Astrocyte of the cerebellum (primary cell): ENCODE results near the gene XAB2.

Experiments used
- DNase-seq: peaks from one replicate; pipeline ENCODE4 v3.0.0-alpha.2; 2011; ENCODE audit warnings: low read depth
- H3K4me3 ChIP-seq: 2 replicates; pipeline ENCODE4 v1.5.1; 2011; ENCODE audit warnings: mild to moderate bottlenecking, low read depth, low read length, moderate library complexity
- CTCF ChIP-seq: IDR thresholded peaks from 2 replicates; pipeline ENCODE4 v1.5.1; 2012; ENCODE audit warnings: low read length, low read depth, moderate library complexity, mild to moderate bottlenecking; ENCODE audit errors: missing control alignments
- in situ Hi-C: cut with HindIII; loops from 2 replicates; pipeline ENCODE4 v1.10.0; 2017; ENCODE audit warnings: low sequenced_read_pairs

XAB2 gene

GRCh38 chr19:7652061-7652641, 22.8 kb upstream of the XAB2 start:
- in situ Hi-C loops, result no loop called here
- peak overlapping the region; percentile 23 for H3K4me3 ChIP-seq
- DNase-seq, result peak; percentile 29
- TF ChIP-seq CTCF, result peak; percentile 94

GRCh38 chr19:7650148-7650547, 20.8 kb upstream of the XAB2 start:
- no peak for TF ChIP-seq CTCF
- no peak overlapping the region for H3K4me3 ChIP-seq
- in situ Hi-C loops, result no loop called here
- DNase-seq, result no peak

DNA sequence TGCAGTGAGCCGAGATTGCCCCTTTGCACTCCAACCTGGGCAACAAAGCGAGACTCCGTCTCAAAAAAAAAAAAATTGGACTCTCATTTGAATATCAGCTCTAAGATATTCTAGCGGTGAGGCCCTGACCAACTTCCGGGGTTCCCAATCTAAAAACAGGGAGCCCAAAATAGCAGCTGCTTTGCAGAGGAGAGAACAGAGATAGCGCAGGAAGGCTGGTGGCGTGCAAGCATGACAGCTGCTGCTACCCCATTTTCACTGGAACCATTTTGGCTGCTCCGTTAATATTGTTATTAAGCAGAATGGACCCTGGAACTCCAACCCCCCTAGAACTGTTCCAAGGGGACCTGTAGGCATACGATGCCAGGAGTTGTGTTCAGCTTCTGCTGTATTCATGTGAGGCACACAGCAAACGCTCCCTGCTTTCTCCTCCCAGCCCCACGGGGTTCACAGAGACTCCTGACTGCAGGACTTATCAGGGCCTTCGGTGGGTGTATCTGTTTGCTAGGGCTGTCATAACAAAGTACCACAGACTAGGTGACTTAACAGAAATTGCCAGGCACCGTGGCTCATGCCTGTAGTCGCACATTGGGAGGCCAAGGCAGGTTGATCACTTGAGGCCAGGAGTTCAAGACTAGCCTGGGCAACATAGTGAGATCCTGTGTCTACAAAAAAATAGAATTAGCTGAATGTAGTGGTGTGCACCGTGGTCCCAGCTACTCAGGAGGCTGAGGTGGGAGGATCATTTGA, 19.1 kb upstream of the XAB2 start:
- H3K4me3 ChIP-seq, result no peak overlapping the region
- TF ChIP-seq CTCF, result no peak
- in situ Hi-C loops, result no loop called here
- no peak for DNase-seq

- in situ Hi-C loops, result no loop called here
- DNase-seq, result no peak
- H3K4me3 ChIP-seq, result no peak overlapping the region
- no peak for TF ChIP-seq CTCF
These were observed 17.8 kb upstream of the XAB2 start for GRCh38 chr19:7647156-7647555.

- TF ChIP-seq CTCF, result no peak
- in situ Hi-C loops, result no loop called here
- H3K4me3 ChIP-seq, result no peak overlapping the region
- DNase-seq, result no peak
These were observed 17.0 kb upstream of the XAB2 start for GRCh38 chr19:7646426-7646700.

- no peak for DNase-seq
- TF ChIP-seq CTCF, result no peak
- in situ Hi-C loops, result no loop called here
- H3K4me3 ChIP-seq, result no peak overlapping the region
These were observed 16.5 kb upstream of the XAB2 start for GRCh38 chr19:7645656-7646425.
